Activated T-helper 2 cell treated with anti-CD3 and anti-CD28 coated beads, Interferon-gamma antibody, Interleukin-2, Interleukin-4, amounts not matched to agents 10 μg/mL and 5 μg/mL and 100 μg/mL, durations not matched to agents 14 hours and 24 hours and 36 hours (primary cell): ENCODE data around the gene UBAC1. TPM values are rescaled to one million over a fixed set of nuclear protein-coding genes. Genes with fewer than 3 reads are reported as not detected.

Experiments used
- DNase-seq: peaks from one replicate; pipeline ENCODE4 v3.0.0; 2021; ENCODE audit warnings: low spot score
- H3K27ac Mint-ChIP-seq: one replicate; pipeline ENCODE4 v1.8.0; 2021; ENCODE audit warnings: mixed read lengths
- H3K27me3 Mint-ChIP-seq: one replicate; pipeline ENCODE4 v1.8.0; 2021; ENCODE audit warnings: low read depth, mixed read lengths
- H3K36me3 Mint-ChIP-seq: one replicate; pipeline ENCODE4 v1.8.0; 2021; ENCODE audit warnings: low read depth, mixed read lengths
- H3K4me1 Mint-ChIP-seq: one replicate; pipeline ENCODE4 v1.8.0; 2021; ENCODE audit warnings: low read depth, mixed read lengths
- H3K4me3 Mint-ChIP-seq: one replicate; pipeline ENCODE4 v1.8.0; 2021; ENCODE audit warnings: low read depth, mild to moderate bottlenecking, moderate library complexity, mixed read lengths
- H3K9me3 Mint-ChIP-seq: one replicate; pipeline ENCODE4 v1.8.0; 2021; ENCODE audit warnings: mixed read lengths
- intact Hi-C: fragments of 100-400 bp; cut with micrococcal nuclease; formaldehyde crosslinking; loops from one replicate; pipeline ENCODE4 v1.15.1; 2023
- total RNA-seq: library from RNA; stranded (reverse); gene quantifications from 2 replicates; pipeline ENCODE4 v1.2.3, GENCODE V29; 2022

UBAC1 gene
- total RNA-seq, 1 donor from 2014 or later = 47.2 TPM

DNA sequence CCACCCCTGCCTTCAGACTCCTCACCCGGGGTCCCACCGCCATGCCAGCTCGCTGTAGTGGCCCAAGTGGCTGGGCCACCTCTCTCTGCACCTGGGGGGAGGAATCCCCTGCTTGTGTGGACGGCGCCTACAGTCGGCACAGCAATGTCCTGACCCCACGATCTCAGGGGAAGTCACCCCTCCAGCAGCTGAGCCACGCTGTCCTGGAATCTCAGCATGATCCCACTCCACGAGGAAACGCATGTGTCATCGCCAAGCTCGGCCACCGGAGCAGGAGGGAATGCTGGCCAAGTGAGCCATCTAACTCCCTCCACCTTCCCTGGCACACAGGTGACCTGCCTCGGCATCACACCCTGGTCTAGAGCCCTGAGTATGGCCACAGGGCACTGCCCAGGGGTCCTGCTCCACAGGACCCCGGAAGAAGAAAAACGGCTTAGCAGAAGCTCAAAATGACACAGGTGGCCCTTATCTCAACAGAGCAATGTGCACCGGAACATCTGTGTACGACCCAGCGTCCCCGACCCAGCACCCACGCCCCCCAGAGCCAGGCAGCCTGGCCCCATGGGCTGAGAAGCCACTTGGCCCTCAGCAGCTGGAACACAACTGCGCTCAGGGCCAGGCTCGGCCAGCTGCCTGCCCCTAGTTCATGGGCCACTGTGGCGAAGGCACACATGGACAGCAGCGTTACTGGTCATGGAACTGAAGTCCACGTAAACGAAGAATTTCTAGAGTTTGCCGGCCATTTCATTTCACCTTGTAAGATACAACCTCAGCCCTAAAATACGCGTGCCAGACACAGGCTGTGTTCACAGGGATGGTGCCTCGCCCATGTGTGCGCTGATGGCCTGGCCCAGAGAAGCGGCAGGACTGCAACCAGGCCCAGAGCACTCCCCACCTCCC lies 30.5 kb downstream of the UBAC1 start:
- peaks cover 12% of the 10 kb centered on the region for H3K4me1 Mint-ChIP-seq
- intact Hi-C loops = no loop called here
- no peak overlapping the region for H3K4me3 Mint-ChIP-seq
- no peaks in the 10 kb centered on the region for H3K9me3 Mint-ChIP-seq
- H3K27me3 Mint-ChIP-seq = no peaks in the 10 kb centered on the region
- H3K36me3 Mint-ChIP-seq = peaks cover 50% of the 10 kb centered on the region
- no peak for DNase-seq
- no peak overlapping the region for H3K27ac Mint-ChIP-seq

GRCh38 chr9:135929656-135930445 lies 31.3 kb downstream of the UBAC1 start:
- no peak overlapping the region for H3K4me3 Mint-ChIP-seq
- no peaks in the 10 kb centered on the region for H3K27me3 Mint-ChIP-seq
- intact Hi-C loops = loop anchor here (10.0 kb wide), 1 partner anchor 65 kb away; no protein-coding TSS in a partner anchor
- H3K36me3 Mint-ChIP-seq = peaks cover 50% of the 10 kb centered on the region
- no peak for DNase-seq
- peaks cover 21% of the 10 kb centered on the region for H3K4me1 Mint-ChIP-seq
- H3K27ac Mint-ChIP-seq = no peak overlapping the region
- no peaks in the 10 kb centered on the region for H3K9me3 Mint-ChIP-seq

DNA sequence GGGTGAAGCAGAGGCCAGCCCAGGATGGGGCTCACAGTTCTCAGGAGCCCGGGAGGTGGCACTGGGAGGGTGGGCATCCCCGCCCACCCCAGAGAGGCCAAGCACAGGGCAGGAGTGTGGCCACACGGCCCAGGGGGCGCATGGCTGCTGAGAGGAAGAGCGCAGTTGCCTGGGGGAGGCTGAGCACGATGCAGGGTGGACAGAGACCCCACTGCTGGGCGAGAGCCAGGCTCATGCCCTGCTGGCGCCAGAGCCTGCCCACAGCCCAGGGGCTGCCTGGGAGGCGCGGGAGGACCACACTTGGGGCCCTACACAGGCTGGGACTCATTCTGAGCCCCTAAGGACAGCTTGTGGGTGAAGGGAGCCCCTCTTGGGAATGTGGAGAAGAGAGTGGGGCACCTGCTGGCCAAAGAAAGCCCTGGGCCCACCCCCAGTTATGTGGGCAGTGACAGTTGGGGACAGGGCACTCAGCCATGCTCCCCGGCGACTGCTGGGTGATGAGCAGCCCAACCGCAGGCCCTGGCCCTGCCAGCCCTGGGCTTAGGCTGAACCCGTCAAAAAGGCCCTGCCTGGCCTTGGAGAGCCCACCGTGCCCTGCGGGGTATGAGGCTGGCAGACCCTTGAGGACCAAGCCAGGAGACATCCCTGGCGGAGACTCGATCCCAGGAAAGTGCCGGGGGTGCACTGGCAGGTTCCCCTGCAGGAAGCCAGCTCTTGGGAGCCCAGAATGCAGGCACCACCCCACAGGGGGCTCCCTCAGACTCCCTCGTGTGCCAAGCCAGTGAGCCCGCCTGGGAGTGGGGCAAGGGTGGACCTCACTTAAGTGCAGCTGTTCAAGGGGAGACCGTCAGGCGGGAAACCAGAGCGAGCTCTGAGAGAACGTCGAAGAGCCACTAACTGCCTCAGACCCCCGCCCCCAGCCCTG lies 32.2 kb downstream of the UBAC1 start:
- no peak overlapping the region for H3K4me3 Mint-ChIP-seq
- H3K4me1 Mint-ChIP-seq = peaks cover 27% of the 10 kb centered on the region
- peaks cover 51% of the 10 kb centered on the region for H3K36me3 Mint-ChIP-seq
- no peak for DNase-seq
- H3K27me3 Mint-ChIP-seq = no peaks in the 10 kb centered on the region
- no peaks in the 10 kb centered on the region for H3K9me3 Mint-ChIP-seq
- intact Hi-C loops = loop anchor here (10.0 kb wide), 1 partner anchor 64 kb away; no protein-coding TSS in a partner anchor
- no peak overlapping the region for H3K27ac Mint-ChIP-seq

DNA sequence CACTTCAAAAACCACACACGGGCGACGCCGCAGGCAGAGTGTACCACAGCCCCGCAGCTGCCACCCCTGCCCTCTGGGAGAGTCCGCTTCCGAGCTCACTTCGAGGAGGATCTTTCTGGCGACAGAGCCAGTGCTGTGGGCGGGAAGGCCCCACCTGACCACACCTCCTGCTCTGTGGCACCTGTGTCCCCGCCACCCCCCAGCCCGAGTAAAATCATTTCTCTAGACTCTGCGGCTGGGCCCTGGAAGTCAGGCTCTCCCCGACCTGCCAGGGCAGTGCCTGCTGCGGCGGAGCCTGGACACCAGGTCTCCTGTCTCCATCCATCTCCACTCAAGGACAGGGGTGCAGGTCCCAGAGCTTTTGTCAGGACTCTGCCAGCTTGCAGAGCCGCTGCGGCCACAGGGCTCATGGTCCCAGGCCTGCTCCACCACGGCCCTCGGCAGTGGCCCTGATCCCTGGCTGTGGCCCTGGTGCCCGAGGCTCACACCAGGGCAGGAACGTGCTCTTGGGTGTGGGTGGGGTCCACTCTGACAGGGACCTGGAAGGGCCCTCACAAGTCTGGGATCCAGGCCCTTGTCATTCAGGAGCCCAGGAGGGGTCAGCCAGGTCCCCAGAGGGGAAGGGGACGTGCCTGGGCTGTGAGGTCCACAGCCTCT lies 33.0 kb downstream of the UBAC1 start:
- intact Hi-C loops = loop anchor here (10.0 kb wide), 1 partner anchor 63 kb away; no protein-coding TSS in a partner anchor
- peaks cover 27% of the 10 kb centered on the region for H3K4me1 Mint-ChIP-seq
- H3K36me3 Mint-ChIP-seq = peaks cover 45% of the 10 kb centered on the region
- H3K9me3 Mint-ChIP-seq = no peaks in the 10 kb centered on the region
- H3K27ac Mint-ChIP-seq = no peak overlapping the region
- H3K4me3 Mint-ChIP-seq = no peak overlapping the region
- no peak for DNase-seq
- H3K27me3 Mint-ChIP-seq = no peaks in the 10 kb centered on the region

DNA sequence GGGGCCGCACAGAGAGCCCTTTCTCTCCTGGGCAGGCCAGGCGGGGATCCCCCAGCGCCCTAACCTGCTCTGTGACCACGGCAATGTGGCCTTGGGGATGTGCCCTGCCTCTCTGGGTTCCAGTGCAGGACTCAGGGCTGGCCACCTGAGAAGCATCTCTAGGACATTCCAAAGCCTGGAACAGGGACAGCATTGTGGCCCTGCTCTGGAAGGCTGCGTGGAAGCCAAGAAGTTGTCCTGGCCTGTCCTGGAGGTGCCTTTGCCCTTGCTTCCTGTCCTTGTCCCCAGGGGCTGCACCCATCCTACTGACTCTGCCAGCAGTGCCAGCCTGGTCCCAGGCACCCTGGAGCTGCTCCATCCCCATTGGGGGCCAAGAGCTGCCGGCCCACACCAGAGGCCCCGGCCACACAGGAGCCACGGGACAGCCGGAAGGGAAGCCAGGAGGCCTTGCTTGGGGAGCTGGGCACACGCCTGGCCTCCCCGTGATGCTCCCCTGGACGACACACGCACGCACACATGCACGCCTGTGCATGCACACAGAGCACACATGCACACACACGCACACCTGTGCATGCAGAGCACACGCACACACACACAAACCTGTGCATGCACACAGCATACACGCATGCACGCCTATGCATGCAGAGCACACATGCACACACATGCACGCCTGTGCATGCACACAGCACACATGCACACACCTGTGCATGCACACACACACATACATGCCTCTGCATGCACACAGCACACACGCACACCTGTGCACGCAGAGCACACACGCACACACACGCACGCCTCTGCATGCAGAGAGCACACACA lies 33.8 kb downstream of the UBAC1 start:
- Mint-ChIP-seq H3K27me3 (no peaks in the 10 kb centered on the region), H3K36me3 (peaks cover 39% of the 10 kb centered on the region), H3K4me3 (no peak overlapping the region), H3K27ac (no peak overlapping the region), H3K9me3 (no peaks in the 10 kb centered on the region), H3K4me1 (peaks cover 27% of the 10 kb centered on the region)
- DNase-seq = no peak
- intact Hi-C loops = loop anchor here (2.0 to 10.0 kb wide), 2 partner anchors 33 to 63 kb away; partner anchors contain the start of gene UBAC1

- Mint-ChIP-seq H3K4me1 (peaks cover 27% of the 10 kb centered on the region), H3K36me3 (peaks cover 33% of the 10 kb centered on the region), H3K4me3 (no peak overlapping the region), H3K27ac (peak overlapping the region; percentile 91), H3K27me3 (no peaks in the 10 kb centered on the region), H3K9me3 (no peaks in the 10 kb centered on the region)
- intact Hi-C loops = loop anchor here (2.0 to 10.0 kb wide), 2 partner anchors 34 to 62 kb away; partner anchors contain the start of gene UBAC1
- DNase-seq = peak; percentile 58
Observed at GRCh38 chr9:135926402-135927194, 34.6 kb downstream of the UBAC1 start.

- Mint-ChIP-seq H3K27me3 (no peaks in the 10 kb centered on the region), H3K4me3 (peak overlapping the region; percentile 23), H3K4me1 (peaks cover 27% of the 10 kb centered on the region), H3K9me3 (no peaks in the 10 kb centered on the region), H3K27ac (peak overlapping the region; percentile 91), H3K36me3 (peaks cover 24% of the 10 kb centered on the region)
- intact Hi-C loops = loop anchor here (1.0 to 10.0 kb wide), 3 partner anchors 18 to 61 kb away; partner anchors contain the start of genes CAMSAP1 and UBAC1
- peak; percentile 24 for DNase-seq
Observed at GRCh38 chr9:135925496-135926133, 35.6 kb downstream of the UBAC1 start.

GRCh38 chr9:135924628-135925338 lies 36.4 kb downstream of the UBAC1 start:
- intact Hi-C loops = loop anchor here (1.0 to 10.0 kb wide), 2 partner anchors 17 to 60 kb away; partner anchors contain the start of gene CAMSAP1
- Mint-ChIP-seq H3K27me3 (no peaks in the 10 kb centered on the region), H3K4me1 (peaks cover 27% of the 10 kb centered on the region), H3K27ac (peak overlapping the region; percentile 91), H3K4me3 (no peak overlapping the region), H3K36me3 (peaks cover 24% of the 10 kb centered on the region), H3K9me3 (no peaks in the 10 kb centered on the region)
- no peak for DNase-seq

GRCh38 chr9:135923508-135923907 lies 37.7 kb downstream of the UBAC1 start:
- H3K36me3 Mint-ChIP-seq = peaks cover 29% of the 10 kb centered on the region
- no peak for DNase-seq
- H3K4me3 Mint-ChIP-seq = no peak overlapping the region
- peaks cover 27% of the 10 kb centered on the region for H3K4me1 Mint-ChIP-seq
- intact Hi-C loops = loop anchor here (10.0 kb wide), 1 partner anchor 59 kb away; no protein-coding TSS in a partner anchor
- H3K27ac Mint-ChIP-seq = no peak overlapping the region
- H3K27me3 Mint-ChIP-seq = no peaks in the 10 kb centered on the region
- peaks cover 7% of the 10 kb centered on the region for H3K9me3 Mint-ChIP-seq
